GM18873 (cell line): ENCODE results near the gene TTYH2.

Experiments
- ATAC-seq: cut with Tn5 transposase; IDR thresholded peaks from one replicate; pipeline ENCODE4 v1.9.1; 2021; ENCODE audit warnings: mild to moderate bottlenecking, moderate library complexity, moderate number of reproducible peaks; ENCODE audit not compliant: unreplicated experiment, low FRiP score

TTYH2 gene

GRCh38 chr17:74309902-74310301 is 96.5 kb downstream of the TTYH2 start:
- ATAC-seq, result no peak
